ENCODE results near the gene ZFYVE27. TPM values are rescaled to one million over a fixed set of nuclear protein-coding genes. Genes with fewer than 3 reads are reported as not detected.

The ZFYVE27 gene
- total RNA-seq, 6 experiments from 2014 or later: 9.2 to 19.3 (median 12.6) TPM

DNA sequence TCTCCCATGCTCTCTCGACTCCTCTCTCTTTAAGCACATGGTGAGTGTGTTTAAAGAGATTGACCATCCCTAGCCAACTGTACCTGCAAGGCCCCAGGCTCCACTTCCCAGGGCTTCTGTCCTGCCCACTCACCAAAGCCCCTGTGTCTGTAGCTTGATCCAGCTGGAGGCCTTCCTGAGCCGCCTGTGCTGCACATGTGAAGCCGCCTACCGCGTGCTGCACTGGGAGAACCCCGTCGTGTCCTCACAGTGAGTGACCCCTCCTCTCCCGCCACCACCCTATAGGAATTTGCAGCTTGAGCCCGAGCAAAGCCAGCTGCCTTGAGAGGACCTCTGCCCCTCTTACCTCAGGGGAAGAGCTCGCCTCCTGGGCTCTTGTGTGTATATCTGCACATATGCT is 11.2 kb downstream of the ZFYVE27 start:
- no peak overlapping the region for H3K4me3 ChIP-seq
- TF ChIP-seq POLR2A (IDR thresholded peaks at IDR 0.05) (no peak), CTCF (IDR thresholded peaks at IDR 0.05) (no peak)
- 82% methylated on average over 10 of the region's 10 CpGs for WGBS (ENCODE audit: insufficient coverage, low coverage, low lambda C conversion rate, missing lambda C conversion rate)
- H3K27me3 ChIP-seq: no peaks in the 10 kb centered on the region
- DNase-seq (peak in 1 of 3 donors; percentile 31), ATAC-seq (peak in 1 of 4 donors; percentile 19)
- peaks cover 7 to 95% (median 45%) of the 10 kb centered on the region in 4 donors for H3K36me3 ChIP-seq
- peaks cover 0 to under 1% (median 0%) of the 10 kb centered on the region in 4 donors for H3K4me1 ChIP-seq
- no peaks in the 10 kb centered on the region for H3K9me3 ChIP-seq
- no peak overlapping the region for H3K27ac ChIP-seq
- intact Hi-C loops (cut with DNase I): no loop called here

DNA sequence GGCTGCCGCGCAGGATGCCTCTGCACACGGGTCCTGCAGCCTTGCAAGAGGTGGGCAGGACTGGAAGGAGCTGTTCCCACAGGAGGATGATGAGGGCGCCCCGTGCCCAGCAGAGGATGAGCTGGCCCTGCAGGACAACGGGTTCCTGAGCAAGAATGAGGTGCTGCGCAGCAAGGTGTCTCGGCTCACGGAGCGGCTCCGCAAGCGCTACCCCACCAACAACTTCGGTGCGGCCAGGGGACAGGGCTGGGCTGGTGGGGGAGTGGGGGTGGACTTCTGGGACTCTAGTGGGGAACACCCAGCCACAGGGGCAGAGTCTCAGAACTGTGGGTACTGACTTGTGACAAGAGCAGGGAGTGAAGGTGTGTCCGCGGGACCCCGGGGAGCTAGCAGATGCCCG is 16.0 kb downstream of the ZFYVE27 start:
- DNase-seq (peak in 1 of 3 donors; percentile 39), ATAC-seq (no peak)
- Histone ChIP-seq H3K4me1 (no peaks in the 10 kb centered on the region), H3K36me3 (peaks cover 7 to 98% (median 47%) of the 10 kb centered on the region in 4 donors), H3K9me3 (no peaks in the 10 kb centered on the region), H3K27me3 (no peaks in the 10 kb centered on the region), H3K4me3 (no peak overlapping the region), H3K27ac (no peak overlapping the region)
- WGBS (ENCODE audit: insufficient coverage, low coverage, low lambda C conversion rate, missing lambda C conversion rate): no CpG with 5 or more reads among the region's 18 CpGs
- TF ChIP-seq CTCF (IDR thresholded peaks at IDR 0.05): no peak
- TF ChIP-seq POLR2A (IDR thresholded peaks at IDR 0.05): no peak
- intact Hi-C loops (cut with DNase I): no loop called here

- H3K4me1 ChIP-seq: no peaks in the 10 kb centered on the region
- intact Hi-C loops (cut with DNase I): no loop called here
- WGBS (ENCODE audit: insufficient coverage, low coverage, low lambda C conversion rate, missing lambda C conversion rate): 86% methylated on average over 3 of the region's 4 CpGs
- no peak overlapping the region for H3K4me3 ChIP-seq
- no peak overlapping the region for H3K27ac ChIP-seq
- peaks cover 7 to 88% (median 39%) of the 10 kb centered on the region in 4 donors for H3K36me3 ChIP-seq
- no peaks in the 10 kb centered on the region for H3K9me3 ChIP-seq
- H3K27me3 ChIP-seq: no peaks in the 10 kb centered on the region
- no peak for DNase-seq
- TF ChIP-seq CTCF (IDR thresholded peaks at IDR 0.05): no peak
- TF ChIP-seq POLR2A (IDR thresholded peaks at IDR 0.05): no peak
- no peak for ATAC-seq
Measured at GRCh38 chr10:97754726-97755125, 17.8 kb downstream of the ZFYVE27 start.

DNA sequence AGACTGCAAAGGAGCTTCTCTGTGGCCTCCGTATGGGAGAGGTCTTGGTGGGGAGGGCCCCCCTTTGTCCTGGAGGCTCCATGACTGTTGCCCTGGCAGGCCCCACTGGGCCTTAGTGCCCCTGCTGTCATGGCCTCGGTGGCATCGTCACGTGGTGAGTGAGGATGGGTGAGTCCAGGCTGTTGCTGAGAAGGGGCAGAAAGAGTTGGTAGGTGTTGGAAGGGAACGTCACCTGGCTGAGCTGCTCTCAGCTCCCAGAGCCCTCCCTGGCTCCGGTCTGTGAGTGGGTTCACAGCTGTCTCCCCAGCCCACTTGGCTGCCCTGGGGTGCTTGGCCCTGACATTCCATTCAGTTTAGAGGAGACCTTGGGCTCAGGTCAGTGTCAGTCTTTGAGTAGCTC is 18.8 kb downstream of the ZFYVE27 start:
- intact Hi-C loops (cut with DNase I): no loop called here
- Histone ChIP-seq H3K27me3 (no peaks in the 10 kb centered on the region), H3K4me1 (no peaks in the 10 kb centered on the region), H3K27ac (no peak overlapping the region), H3K36me3 (peaks cover 7 to 84% (median 31%) of the 10 kb centered on the region in 4 donors), H3K4me3 (no peak overlapping the region), H3K9me3 (no peaks in the 10 kb centered on the region)
- no peak for TF ChIP-seq POLR2A (IDR thresholded peaks at IDR 0.05)
- no peak for TF ChIP-seq CTCF (IDR thresholded peaks at IDR 0.05)
- no peak for ATAC-seq
- WGBS (ENCODE audit: insufficient coverage, low coverage, low lambda C conversion rate, missing lambda C conversion rate): no CpG with 5 or more reads among the region's 6 CpGs
- DNase-seq: peak in 1 of 3 donors; percentile 37

DNA sequence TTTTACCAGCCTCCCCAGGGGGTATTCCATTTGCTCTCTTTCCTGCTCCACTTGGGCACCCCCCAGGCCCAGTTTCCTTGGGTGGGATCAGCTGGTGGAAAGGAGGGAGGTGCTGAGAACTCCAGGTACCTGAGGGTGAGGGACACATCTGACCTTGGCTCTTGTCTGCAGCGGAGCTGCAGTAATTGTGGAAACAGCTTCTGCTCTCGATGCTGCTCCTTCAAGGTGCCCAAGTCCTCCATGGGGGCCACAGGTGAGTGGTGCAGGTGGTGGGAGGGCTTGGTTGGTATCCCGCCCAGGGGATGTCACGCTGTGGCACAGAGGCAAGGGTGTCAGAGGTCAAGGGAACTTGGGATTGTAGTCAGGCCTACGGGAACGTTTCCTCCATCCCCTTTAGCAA is 20.5 kb downstream of the ZFYVE27 start:
- intact Hi-C loops (cut with DNase I): no loop called here

More for the DNA sequence above, 20.5 kb downstream of the ZFYVE27 start:
- Histone ChIP-seq H3K4me3 (no peak overlapping the region), H3K27me3 (no peaks in the 10 kb centered on the region), H3K27ac (no peak overlapping the region), H3K9me3 (no peaks in the 10 kb centered on the region), H3K4me1 (no peaks in the 10 kb centered on the region), H3K36me3 (peaks cover 0 to 75% (median 20%) of the 10 kb centered on the region in 4 donors)
- WGBS (ENCODE audit: insufficient coverage, low coverage, low lambda C conversion rate, missing lambda C conversion rate): 72% methylated on average over 5 of the region's 6 CpGs
- TF ChIP-seq CTCF (IDR thresholded peaks at IDR 0.05) (no peak), POLR2A (IDR thresholded peaks at IDR 0.05) (no peak)
- DNase-seq: peak in 1 of 3 donors; percentile 37
- ATAC-seq: no peak
